Activated naive CD4-positive, alpha-beta T cell (primary cell): Measurements from ENCODE around the gene NGEF.
"Not testable (repeated sequence)": the region's sequence is repeated elsewhere in the genome, so short reads cannot be mapped to it uniquely, and the experiment has no call there.

Experiments
- DNase-seq, 4 experiments: peaks; one replicate each; lab custom pipeline; 2025; lab: John Stamatoyannopoulos, UW

The NGEF gene

GRCh38 chr2:232927032-232927792, 85.8 kb downstream of the NGEF start:
- no peak for DNase-seq

GRCh38 chr2:232926431-232926939, 86.6 kb downstream of the NGEF start:
- no peak for DNase-seq

- DNase-seq = no peak
These were observed 87.3 kb downstream of the NGEF start for GRCh38 chr2:232925821-232926156.

DNA sequence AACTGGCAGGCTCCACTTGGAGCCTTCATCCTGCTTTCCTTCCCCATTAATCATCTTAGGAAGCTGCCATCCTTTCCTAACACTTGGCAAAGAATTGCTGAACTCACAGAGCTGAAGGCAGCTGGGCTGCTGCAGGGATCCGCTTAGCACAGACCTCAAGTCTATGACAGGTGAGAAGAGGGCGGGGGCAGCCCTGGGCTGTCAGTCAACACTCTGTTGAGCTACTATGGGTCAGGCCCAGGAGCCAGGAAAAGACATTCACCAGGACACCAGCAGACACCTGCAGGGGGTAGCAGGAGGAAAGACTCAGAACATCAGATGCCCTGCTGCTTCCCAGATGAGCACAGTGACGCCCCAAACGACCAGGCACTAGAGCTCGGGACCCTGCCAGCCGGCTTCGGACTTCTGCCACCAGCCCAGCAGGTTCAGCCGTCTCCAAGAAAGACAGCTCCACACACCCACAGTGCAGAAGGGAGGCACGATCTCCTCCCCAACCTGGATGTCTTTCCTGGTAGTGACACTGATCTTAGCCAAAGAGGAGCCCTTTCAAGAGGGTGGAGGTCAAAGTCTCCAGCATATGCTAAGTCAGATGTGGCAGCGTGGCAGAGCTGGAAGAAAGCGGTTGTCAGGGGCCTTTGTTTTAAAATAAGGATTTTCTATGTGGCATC, 87.8 kb downstream of the NGEF start:
- no peak for DNase-seq

DNA sequence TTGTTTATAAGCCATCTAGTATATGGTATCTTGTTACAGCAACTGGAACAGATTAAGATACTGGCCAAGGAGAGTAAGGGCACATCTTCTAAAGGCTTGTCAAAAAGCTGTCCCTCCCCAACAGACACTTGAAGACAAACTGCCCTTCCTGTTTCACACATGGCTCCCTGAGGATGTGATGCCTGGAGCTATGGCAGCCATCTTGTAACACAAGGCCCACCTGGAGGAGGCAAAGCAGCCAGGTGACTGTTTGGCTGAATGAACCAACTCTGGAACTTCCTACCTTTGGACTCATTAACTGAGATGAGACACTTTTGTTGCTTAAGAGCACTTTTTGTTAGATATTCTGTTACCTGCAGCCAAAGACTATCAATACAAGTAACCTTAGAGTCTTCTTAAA, 88.6 kb downstream of the NGEF start:
- DNase-seq = no peak

GRCh38 chr2:232920760-232921159, 92.3 kb downstream of the NGEF start:
- DNase-seq = no peak

GRCh38 chr2:232920055-232920454, 93.0 kb downstream of the NGEF start:
- no peak for DNase-seq

- no peak for DNase-seq
These were observed 93.9 kb downstream of the NGEF start for GRCh38 chr2:232919141-232919540.

DNA sequence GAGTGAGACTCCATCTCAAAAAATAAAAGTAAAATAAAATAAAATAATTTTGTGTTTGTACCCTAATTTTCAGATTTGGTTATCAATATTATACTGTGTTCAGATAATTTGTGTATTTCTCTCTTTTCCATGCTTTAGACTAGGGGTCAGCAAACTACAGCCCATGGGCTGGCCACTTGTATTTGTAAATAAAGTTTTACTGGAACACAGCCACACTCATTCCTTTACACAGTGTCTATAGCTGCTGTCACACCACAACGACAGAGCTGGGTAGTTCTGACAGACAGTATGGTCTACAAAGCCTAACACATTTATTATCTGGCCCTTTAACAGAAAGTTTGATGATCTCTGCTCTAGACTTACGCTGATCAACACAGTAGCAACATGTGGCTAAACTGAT, 99.2 kb downstream of the NGEF start:
- no peak for DNase-seq

DNA sequence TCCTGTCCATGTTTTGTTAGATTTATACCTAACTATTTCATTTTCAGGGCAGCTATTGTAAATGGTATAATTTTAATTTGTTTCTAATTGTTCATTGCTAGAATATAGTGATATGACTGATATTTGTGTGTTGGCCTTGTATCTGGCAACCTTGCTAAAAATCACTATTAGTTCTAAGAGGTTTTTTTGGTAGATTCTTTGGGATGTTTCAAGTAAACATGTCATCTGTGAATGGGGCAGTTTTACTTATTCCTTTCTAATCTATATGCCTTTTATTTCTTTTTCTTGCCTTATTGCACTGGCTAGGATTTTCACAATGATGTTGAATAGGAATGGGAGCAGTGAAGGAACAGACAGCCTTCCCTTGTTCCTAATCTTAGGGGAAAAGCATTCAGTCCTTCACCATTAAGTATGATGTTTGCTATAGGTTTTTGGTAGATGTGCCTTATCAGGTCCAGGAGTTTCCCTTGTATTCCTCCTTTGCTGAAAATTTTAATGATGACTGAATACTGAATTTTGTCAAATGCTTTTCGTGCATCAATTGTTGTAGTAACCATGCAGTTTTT, 101.3 kb downstream of the NGEF start:
- DNase-seq = no peak

DNA sequence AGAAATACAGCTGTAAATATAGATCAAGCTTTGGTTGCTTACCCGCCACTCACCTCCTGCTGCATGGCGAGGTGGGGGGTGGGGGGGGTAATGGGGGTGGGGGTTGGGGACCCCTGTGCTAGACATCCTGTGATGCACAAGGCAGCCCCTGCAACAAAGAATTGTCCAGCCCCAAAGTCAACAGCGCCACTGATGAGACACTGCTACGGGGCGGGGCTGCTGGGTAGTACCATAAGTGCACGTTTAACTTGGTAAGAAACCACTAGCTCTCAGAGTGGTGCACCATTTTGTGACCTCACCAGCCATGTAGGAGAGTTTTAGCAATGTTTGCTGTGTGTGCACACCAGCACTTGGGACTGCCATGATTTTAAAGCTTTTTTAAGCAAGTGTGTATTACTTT, 102.7 kb downstream of the NGEF start:
- no peak for DNase-seq

DNA sequence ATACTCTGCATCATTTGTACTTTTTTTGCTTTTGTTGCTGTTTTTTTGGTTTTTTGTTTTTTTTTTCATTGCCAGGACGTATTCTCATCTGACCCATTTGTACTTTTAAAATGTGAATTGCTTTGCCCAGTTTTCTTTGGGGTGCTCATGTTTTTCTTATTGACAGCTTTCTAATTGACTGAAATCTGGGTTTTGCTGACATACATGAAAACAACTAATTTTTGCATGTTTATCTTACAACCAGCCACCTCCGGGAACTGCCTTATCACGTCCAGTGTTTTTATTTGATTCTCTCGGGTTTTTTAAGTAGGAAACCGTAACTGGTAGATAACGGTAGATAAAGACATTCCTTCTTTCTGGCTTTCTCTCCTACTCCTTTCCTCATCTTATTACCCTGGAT, 104.4 kb downstream of the NGEF start:
- no peak for DNase-seq

GRCh38 chr2:232907718-232908085, 105.4 kb downstream of the NGEF start:
- DNase-seq = not testable (repeated sequence)

- DNase-seq = not testable (repeated sequence)
These were observed 106.0 kb downstream of the NGEF start for GRCh38 chr2:232906867-232907717.

DNA sequence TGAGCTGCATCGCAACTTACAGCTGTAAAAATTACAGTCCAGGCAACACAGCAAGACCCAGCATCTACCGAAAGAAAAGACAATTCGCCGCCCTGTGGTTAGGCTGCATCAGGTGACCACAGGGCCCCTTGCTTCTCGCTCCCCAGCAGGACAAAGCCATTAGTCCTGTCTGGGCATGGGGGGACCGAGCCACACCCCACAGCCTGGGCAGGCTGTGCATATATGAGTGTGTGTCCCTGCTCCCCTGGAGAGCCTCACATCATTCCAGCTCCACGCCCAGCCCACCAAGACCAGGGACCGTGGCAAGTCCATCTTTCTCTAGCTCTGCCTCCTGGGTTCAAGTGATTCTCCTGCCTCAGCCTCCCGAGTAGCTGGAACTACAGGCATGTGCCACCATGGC, 109.1 kb downstream of the NGEF start:
- DNase-seq = no peak

- DNase-seq = no peak
These were observed 111.1 kb downstream of the NGEF start for GRCh38 chr2:232901736-232902578.

- no peak for DNase-seq
These were observed 112.0 kb downstream of the NGEF start for GRCh38 chr2:232900811-232901735.

DNA sequence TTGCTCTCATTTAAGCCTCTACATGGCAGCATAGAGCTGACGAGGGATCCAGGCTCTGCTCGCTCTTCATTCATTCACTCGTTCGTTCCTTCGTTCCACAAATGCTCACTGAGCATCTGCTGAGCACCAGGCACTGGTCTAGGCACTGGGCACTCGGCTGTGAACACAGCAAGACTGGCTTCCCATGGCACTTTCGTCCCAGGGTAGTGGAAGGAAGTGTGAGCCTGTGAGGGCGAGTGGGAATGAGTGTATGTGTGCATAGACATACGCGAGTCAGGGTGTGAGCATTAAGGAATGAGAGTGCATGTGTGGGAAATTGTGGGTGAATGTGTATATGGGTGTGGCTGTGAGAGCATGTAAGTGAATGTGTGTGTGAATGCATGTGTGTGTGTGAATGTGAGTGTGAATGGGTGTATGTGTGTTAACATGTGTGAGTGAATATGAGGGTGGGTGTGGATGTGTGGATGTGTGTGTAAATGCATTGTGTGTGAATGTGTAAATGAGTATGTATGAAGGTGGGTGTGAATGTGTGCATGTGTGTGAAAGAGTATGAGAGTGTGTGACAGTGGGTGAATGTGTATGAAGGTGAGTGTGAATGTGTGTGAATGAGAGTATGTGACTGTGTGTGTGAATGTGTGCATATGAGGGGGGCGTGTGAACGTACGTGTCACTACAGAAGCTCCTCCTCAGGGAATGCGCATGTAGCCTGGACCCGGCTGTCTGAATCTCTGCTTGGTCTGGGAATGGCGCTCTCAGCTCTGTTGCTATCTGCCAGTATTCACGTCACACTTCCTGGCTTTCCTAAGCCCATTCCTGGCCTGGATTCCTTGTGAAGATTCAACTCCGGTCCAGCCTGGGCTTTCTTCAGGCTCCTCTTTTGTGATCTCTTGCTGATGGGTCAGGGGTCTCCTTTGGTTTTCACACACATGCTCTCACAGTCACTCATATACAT, 114.2 kb downstream of the NGEF start:
- DNase-seq = no peak
